Thyroid gland (tissue), 4 donors: ENCODE data around the gene SUMO3. TPM values are rescaled to one million over a fixed set of nuclear protein-coding genes. Genes with fewer than 3 reads are reported as not detected.

Experiments used
- DNase-seq, 2 donors: peaks; one replicate each; pipeline ENCODE4 v3.0.0-alpha.2; 2019
- H3K27ac ChIP-seq, 3 donors: fragments of 200-600 bp; sonication (generic); 1 replicate in 2 of 3; 2 replicates in 1 of 3; pipeline ENCODE4 v1.5.1; 2016 to 2019; ENCODE audit warnings: mild to moderate bottlenecking in 1 of 3, moderate library complexity in 1 of 3
- H3K27me3 ChIP-seq: fragments of 200-600 bp; sonication (generic); one replicate; pipeline ENCODE4 v1.5.1; 2019
- H3K36me3 ChIP-seq, 2 donors: fragments of 200-600 bp; sonication (generic); one replicate each; pipeline ENCODE4 v1.5.1; 2016 to 2019
- H3K4me1 ChIP-seq, 2 donors: fragments of 200-600 bp; sonication (generic); one replicate each; pipeline ENCODE4 v1.5.1; 2017 to 2019
- H3K4me3 ChIP-seq, 3 donors: fragments of 200-600 bp; sonication (generic); replicated peaks in 1 of 3; 1 replicate in 2 of 3; 2 replicates in 1 of 3; pipeline ENCODE4 v1.5.1; 2016; ENCODE audit warnings: mild to moderate bottlenecking in 1 of 3
- H3K9me3 ChIP-seq: fragments of 200-600 bp; sonication (generic); one replicate; pipeline ENCODE4 v1.5.1; 2017
- CTCF ChIP-seq, 6 experiments: fragments of 200-600 bp in 3 of 6; fragments of 450-650 bp in 3 of 6; sonication (generic) in 3 of 6; IDR thresholded peaks; one replicate each; pipeline ENCODE4 v1.5.1; 2016 to 2019; ENCODE audit warnings: antibody characterized with exemption in 6 of 6, mild to moderate bottlenecking in 2 of 6, inconsistent platforms in 1 of 6, moderate library complexity in 1 of 6
- POLR2A ChIP-seq, 2 donors: fragments of 450-650 bp; IDR thresholded peaks; one replicate each; pipeline ENCODE4 v1.6.1; 2017; ENCODE audit warnings: antibody characterized with exemption in 2 of 2, mild to moderate bottlenecking in 2 of 2, moderate library complexity in 1 of 2
- WGBS, 2 donors: methylation state at CpG; one replicate each; pipeline ENCODE4 v1.1.5; 2017; 5-methylcytosine and 5-hydroxymethylcytosine counted together
- intact Hi-C: fragments of 100-400 bp; cut with DNase I; formaldehyde crosslinking; loops from one replicate; pipeline ENCODE4 v1.15.1; 2023
- total RNA-seq, 4 donors: library from RNA; depleted of rRNA; stranded (reverse); fragments of >200 nt; gene quantifications; one replicate each; pipeline ENCODE4 v1.2.3, GENCODE V29; 2016

The SUMO3 gene
- total RNA-seq, 4 donors from 2014 or later: 65.7 to 127 (median 87.8) TPM

DNA sequence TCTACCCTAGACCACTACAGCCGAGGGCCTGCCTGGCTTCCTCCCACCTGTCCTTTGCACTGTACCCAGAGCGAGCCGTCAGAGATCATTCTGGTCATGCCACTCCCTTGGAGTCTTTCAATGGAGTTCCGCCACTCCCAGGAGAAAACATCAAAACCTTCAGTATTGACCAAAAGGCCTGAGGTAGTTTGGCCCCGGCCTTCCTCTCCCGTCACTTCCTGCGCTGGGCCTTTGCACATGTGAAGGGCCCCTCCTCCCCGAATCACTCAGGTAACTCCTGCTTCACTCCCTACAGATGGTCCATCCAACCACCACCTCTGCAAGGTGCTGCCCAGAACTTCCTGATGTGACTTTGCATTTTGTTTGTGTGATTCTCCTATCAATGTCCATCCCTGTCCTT lies 42.9 kb downstream of the SUMO3 start:
- Histone ChIP-seq H3K9me3 (no peaks in the 10 kb centered on the region), H3K27me3 (no peaks in the 10 kb centered on the region), H3K4me1 (peaks cover 9 to 17% of the 10 kb centered on the region in 2 donors), H3K4me3 (no peak overlapping the region), H3K27ac (no peak overlapping the region), H3K36me3 (peaks cover 11 to 14% of the 10 kb centered on the region in 2 donors)
- 89 to 97% methylated on average over 8 of the region's 8 CpGs for WGBS, 2 donors
- TF ChIP-seq CTCF (IDR thresholded peaks at IDR 0.05) (no peak), POLR2A (IDR thresholded peaks at IDR 0.05) (no peak)
- DNase-seq: no peak
- intact Hi-C loops: no loop called here

DNA sequence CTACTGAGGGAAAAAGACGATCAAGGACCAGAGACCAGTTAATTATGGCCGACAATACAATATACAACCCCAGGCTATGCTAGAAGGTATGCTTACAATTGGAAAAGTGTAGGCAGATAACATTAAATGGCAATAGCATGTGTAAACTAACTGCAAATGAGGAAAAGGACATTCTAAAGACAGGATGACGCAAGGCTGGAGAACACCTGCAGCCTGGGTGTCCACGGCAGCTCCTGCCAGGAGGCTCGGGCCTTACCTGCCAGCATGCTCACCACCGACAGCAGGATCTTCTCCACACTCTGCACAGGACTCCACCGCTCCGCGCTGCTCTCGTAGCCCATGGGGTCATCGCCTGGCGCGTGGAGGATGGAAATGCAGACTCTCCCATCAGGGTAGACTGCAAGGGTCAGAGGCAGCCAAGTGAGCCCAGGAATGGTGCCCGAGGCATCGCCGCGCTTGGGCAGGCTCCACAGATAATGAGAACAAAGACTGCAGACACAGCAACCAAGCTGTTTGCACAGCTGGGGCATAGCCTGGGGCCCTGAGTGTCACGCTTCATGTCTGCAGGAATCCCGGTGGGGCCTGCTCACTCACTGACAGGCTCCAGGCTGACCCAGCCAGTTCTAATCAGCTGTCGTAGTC lies 44.5 kb downstream of the SUMO3 start:
- TF ChIP-seq CTCF (IDR thresholded peaks at IDR 0.05) (peak in 1 of 6 experiments; percentile 8), POLR2A (IDR thresholded peaks at IDR 0.05) (peak in 1 of 2 donors; percentile 7)
- H3K4me1 ChIP-seq: peaks cover 9 to 17% of the 10 kb centered on the region in 2 donors
- no peak overlapping the region for H3K27ac ChIP-seq
- H3K27me3 ChIP-seq: no peaks in the 10 kb centered on the region
- DNase-seq: peak; percentile 90 to 92
- WGBS, 2 donors: 29 to 50% methylated on average over 20 of the region's 20 CpGs
- intact Hi-C loops: no loop called here
- H3K9me3 ChIP-seq: no peaks in the 10 kb centered on the region
- H3K36me3 ChIP-seq: peaks cover 15 to 16% of the 10 kb centered on the region in 2 donors
- no peak overlapping the region for H3K4me3 ChIP-seq

GRCh38 chr21:44771896-44772525 lies 45.9 kb downstream of the SUMO3 start:
- intact Hi-C loops: no loop called here
- no peak for TF ChIP-seq CTCF (IDR thresholded peaks at IDR 0.05)
- no peak for TF ChIP-seq POLR2A (IDR thresholded peaks at IDR 0.05)
- Histone ChIP-seq H3K9me3 (no peaks in the 10 kb centered on the region), H3K27ac (no peak overlapping the region), H3K36me3 (peaks cover 15 to 16% of the 10 kb centered on the region in 2 donors), H3K4me3 (no peak overlapping the region), H3K27me3 (no peaks in the 10 kb centered on the region), H3K4me1 (peaks cover 9 to 17% of the 10 kb centered on the region in 2 donors)
- DNase-seq: no peak
- WGBS, 2 donors: 96 to 98% methylated on average over 16 to 17 of the region's 17 CpGs

GRCh38 chr21:44767834-44768831 lies 49.7 kb downstream of the SUMO3 start:
- Histone ChIP-seq H3K9me3 (no peaks in the 10 kb centered on the region), H3K27me3 (no peaks in the 10 kb centered on the region), H3K36me3 (peaks cover 15 to 16% of the 10 kb centered on the region in 2 donors), H3K4me3 (no peak overlapping the region), H3K4me1 (peaks cover 0 to 11% of the 10 kb centered on the region in 2 donors), H3K27ac (no peak overlapping the region)
- TF ChIP-seq CTCF (IDR thresholded peaks at IDR 0.05) (no peak), POLR2A (IDR thresholded peaks at IDR 0.05) (no peak)
- intact Hi-C loops: no loop called here
- WGBS, 2 donors: 93 to 95% methylated on average over 20 of the region's 30 CpGs
- no peak for DNase-seq
